COLO829 (cell line): ENCODE results near the gene CDC42BPG.

Experiments used
- DNase-seq: peaks from one replicate; pipeline ENCODE4 v3.0.0; 2012; ENCODE audit warnings: low spot score

The CDC42BPG gene

DNA sequence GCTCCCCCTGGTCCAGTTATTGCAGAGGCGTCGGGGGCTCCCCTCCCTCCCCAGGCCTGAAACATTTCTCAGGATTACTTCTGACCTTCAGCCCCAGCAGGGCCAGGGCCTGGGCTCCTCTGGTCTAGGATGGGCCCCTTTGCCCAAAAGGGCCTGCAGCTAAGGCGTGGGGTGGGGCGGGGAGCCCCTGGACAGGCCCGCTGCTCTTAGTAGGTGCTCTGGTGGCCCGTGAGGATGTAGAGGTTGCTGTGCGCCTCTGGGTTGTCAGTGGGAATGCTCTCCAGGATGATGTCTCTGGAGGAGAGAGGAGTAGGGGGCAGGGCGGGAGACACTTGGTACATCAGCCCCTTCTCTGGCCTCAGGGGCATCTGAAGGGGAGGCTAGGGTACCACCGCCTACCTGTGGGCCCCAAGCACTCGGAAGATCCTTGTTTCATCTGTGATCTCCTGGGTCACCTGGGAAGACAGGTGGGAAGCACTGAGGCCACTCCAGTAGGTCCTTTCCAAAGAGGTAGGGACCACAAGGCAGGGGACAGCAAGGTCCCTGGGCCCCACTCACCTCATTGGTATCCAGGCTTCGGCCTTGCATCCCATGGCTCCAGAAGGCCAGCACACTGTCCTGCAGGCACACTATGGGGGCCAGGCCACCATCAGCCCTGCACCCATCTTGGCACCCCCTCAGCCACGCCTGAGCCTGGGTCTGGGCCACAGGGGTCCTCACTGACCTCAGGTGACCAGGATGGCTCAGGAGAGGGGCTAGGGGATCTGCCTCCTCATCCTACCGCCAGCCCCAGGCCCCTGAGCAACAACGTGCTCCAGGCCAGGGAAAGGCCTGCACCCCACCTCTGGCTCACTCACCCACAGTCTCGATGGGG is 54.9 kb downstream of the CDC42BPG start:
- DNase-seq, result no peak

DNA sequence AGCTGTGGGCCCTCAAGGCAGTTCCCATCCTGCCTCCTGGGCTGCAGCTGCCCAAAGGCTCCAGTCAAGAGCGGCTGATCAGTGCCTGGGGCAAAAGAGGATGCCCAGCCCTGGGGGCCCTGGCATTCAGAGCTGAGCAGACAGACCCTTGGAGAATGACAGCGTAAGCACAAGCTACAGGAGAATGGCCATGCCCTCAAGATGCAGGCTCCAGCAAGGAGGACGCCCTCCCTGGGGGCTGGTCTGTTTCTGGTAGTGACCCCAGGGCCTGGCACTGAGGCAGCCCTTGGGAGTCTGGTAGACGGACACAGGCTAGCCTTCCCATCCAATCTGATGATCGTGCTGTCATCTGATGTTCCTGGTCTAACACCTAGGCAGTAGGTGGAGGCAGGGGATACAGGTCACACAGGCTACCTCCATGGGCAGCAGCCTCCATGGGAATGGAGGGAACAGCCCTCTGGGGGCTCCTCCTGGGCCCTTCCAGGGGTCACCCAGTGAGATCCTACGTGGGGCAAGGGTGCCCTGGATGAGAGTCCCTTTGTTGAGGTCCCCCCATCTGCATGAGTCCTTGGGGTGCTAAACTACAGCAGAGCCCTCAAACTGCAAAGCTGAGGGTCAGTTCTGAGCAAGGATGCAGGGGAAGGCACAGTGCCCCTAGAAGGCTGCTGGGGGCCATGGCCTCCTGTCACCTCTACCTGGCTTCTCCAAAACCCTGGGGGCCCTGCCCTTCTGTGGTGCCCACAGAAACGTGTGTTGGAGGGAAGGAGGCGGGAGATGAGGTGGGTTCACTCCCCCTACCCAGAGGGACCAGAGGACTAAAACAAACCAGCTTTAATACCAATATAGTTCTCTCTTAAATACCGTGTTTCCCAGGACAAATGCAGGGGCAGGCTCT is 55.9 kb downstream of the CDC42BPG start:
- DNase-seq, result no peak

DNA sequence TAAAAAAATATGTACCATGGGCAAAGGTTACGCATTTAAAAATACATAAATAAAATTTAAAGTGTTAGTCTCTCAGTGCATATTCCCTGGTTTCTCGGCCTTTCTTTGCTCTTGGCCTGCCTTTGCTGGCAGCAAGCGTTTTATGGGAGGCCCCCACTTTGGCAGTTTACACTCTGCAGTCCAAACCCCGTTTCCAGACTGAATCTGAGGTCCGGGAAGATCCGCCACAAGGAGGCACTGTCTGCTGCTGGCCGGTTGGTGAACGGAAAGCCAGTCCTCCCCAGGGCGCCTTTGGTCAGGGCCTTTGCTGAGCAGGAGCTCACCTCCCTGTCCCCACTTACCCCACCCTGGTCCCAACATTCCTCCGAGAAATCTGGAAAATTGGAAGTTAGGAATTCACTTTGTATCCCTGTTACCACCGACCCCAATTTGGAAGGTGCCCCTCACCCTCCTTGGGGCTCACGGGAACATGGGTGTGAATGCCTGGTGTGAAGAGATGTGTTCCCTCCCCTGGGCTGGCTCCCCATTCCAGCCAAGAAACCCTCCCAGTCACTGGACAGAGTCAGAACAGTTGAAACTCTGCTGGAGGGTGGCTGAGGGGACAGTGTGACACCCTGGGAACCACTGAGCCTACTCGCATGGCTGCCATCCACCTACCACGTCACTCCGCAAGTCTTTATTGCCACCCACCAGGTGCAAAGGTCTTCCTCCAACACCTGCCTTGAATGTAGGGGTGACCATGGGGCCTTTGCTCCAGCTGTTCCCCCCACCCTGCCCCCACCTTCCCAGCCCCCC is 56.7 kb downstream of the CDC42BPG start:
- DNase-seq, result peak; percentile 50

- no peak for DNase-seq
These were observed 58.1 kb downstream of the CDC42BPG start for GRCh38 chr11:64786308-64786707.

GRCh38 chr11:64784813-64785581 is 59.5 kb downstream of the CDC42BPG start:
- no peak for DNase-seq

DNA sequence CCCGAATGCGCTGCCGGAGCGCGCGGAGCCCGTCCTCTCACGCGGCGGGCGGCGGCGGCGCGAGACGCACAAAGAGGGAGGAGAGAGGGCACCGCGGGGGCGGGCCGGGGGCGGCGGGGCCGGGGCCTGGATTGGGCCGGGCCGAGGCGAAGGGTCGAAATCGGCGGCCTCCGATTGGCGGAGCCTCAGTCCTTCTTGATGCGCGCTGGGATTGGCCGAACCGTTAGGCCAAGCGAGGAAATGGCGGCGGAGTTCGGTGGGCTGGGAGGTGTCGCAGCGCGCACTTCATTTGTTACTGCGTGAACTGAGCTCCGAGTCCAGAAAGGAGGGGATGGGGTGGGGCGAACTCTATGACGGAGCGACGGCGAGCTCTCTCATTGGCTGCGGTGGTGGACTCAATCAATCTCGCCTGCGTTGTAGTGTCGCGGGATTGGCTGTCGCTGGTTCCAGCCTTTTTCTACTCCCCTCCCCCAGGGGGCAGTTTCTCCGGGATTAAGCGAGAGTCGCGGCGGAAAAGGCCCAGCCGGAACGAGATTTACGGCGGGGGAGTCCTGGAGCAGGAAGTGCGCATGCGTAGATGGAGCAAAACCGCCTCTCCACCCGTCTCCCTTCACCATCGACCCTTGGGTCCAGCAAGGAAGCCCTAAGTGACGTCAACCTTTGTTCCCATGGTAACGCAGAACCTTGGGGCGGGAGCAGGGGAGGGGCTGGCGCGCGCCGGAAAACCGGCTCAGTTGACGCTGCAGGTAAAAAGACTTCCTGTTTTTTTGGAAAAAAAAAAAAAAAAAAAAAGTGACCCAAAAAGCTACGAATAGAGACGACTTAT is 65.8 kb downstream of the CDC42BPG start, which contains the start of gene SF1:
Gene SF1 (minus strand): TSS at position 70 of the 826 bp plus-strand sequence. CDS start 150 bp downstream, outside the sequence.
- DNase-seq, result peak; percentile 99

DNA sequence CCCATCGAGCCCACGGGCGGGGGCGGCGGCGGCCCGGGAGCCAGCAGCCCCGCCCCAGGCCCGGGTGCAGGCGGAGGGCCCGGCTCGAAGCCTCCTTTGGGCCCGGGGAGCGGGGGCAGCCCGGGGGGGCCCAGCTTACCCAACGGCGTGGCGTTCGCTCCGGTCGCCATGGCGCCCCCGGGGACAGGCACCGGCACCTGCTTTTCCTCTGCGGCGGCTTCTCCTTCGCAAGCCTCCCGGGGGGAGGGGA is 66.3 kb downstream of the CDC42BPG start:
- no peak for DNase-seq

DNA sequence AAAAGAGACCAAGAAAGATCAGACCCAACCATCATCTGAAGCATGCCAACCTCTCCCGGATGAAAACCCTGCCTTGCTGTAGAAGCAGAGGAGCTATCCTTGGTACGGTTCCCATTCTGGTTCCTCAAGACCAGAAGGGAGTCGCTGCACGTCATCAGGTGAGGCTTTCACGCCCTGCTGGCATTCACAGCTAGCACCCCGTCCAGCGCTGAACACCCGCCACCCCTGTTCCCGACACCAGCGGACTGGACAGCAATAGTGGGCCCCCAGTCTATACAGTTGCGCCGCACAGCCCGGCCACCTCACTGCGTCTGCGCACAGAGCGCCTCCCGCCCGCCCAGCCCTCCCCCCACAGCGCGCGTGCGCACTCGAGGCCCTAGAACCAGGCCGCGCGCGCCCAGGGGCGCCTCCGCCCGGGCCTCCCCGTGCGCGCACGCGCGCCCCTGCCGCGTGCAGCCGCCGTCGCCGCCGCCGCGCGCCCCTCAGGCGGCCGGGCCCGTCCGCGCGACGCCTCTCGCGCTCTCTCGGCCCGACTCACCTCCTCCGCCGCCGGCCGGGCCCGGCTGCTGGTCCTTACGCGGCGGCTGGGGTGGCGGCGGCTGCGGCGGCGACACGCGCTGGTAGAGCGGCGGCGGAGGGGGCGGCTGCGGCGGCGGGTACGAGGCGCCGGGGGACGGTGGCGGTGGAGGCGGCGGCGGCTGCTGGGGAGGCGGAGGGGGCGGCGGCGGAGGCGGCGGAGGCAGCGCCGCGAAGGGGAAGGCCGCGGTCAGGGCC is 66.8 kb downstream of the CDC42BPG start:
- DNase-seq, result peak; percentile 94

DNA sequence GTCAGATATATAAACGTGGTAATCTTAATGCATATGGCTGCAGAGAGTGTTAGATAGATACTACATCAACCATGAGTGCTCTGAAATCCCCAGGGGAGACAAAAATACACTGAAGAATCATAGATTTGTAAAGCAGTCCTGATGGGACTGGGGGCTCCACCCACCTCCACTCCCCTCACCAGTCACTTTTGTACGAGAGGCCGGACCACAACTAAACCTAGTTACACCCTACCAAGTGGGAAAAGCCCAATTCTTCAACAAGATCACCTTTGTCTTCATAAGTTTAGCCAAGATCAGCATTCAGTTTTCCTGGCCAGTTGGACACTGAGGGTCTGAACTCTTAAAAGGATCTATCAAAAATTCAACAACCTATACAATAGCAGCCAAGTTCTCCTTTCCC is 67.6 kb downstream of the CDC42BPG start:
- no peak for DNase-seq

- no peak for DNase-seq
These were observed 68.0 kb downstream of the CDC42BPG start for GRCh38 chr11:64776425-64776824.

DNA sequence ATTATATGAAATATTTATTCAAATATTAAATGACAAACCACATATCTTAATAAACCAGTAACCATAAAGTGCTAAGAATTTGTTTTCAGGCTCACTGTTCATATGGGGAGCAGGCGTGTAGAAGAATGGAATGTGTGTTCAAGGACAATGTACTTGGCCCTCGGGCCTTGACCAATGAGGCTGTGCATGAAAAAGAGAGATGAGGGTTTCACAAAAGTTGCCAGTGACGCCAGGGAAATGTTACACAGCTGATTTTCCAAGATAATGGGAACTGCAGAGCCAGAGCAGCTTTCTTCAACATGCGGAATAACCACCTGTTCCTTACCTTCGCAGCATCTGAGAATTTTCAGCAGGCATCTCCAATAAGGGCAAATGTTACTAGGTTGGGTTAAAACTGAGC is 70.3 kb downstream of the CDC42BPG start:
- DNase-seq, result no peak
